BJ (cell line): ENCODE data around the gene INPP5J. TPM values are rescaled to one million over a fixed set of nuclear protein-coding genes. Genes with fewer than 3 reads are reported as not detected.

Source experiments
- CTCF ChIA-PET: fragments of 350-600 bp; formaldehyde crosslinking; extraction: SDS; loops from one replicate; lab custom pipeline; 2021; ENCODE audit warnings: antibody characterized with exemption, inconsistent platforms; lab: Yijun Ruan, JAX
- POLR2A ChIA-PET: fragments of 300-600 bp; sonication (Branson Sonifier 250); formaldehyde crosslinking; extraction: SDS; loops from one replicate; lab custom pipeline; 2021; ENCODE audit warnings: antibody characterized with exemption; lab: Charles Lee
- DNase-seq: peaks from one replicate; pipeline ENCODE4 v3.0.0-alpha.2; 2011; ENCODE audit warnings: low read depth
- H3K27me3 ChIP-seq: 2 replicates; pipeline ENCODE4 v1.6.0; 2011; ENCODE audit warnings: low read length; ENCODE audit not compliant: control insufficient read depth, insufficient read depth
- H3K36me3 ChIP-seq: 2 replicates; pipeline ENCODE4 v1.5.1; 2011; ENCODE audit warnings: low read length; ENCODE audit not compliant: control insufficient read depth, insufficient read depth
- H3K4me3 ChIP-seq: 2 replicates; pipeline ENCODE4 v1.5.1; 2011; ENCODE audit warnings: low read depth, mild to moderate bottlenecking, control low read depth, low read length
- polyA plus RNA-seq: library from polyadenylated mRNA; depleted of rRNA; stranded (reverse); fragments of >200 nt; gene quantifications from 2 replicates; pipeline ENCODE4 v1.2.3, GENCODE V29; 2011
- TF ChIP-seq, protein P1 (sequence below): IDR thresholded peaks from 2 replicates; pipeline ENCODE4 v1.5.1; 2011; ENCODE audit warnings: low read depth, mild to moderate bottlenecking, control low read depth, inconsistent platforms, low read length, moderate library complexity; ENCODE audit not compliant: insufficient read depth

The INPP5J gene
- polyA plus RNA-seq, 1 experiment = 1.5 TPM

GRCh38 chr22:31099841-31100761, 22.7 kb upstream of the INPP5J start:
- Histone ChIP-seq H3K36me3 (peaks cover 45% of the 10 kb centered on the region), H3K4me3 (no peak overlapping the region), H3K27me3 (no peaks in the 10 kb centered on the region)
- TF ChIP-seq, protein P1, sequence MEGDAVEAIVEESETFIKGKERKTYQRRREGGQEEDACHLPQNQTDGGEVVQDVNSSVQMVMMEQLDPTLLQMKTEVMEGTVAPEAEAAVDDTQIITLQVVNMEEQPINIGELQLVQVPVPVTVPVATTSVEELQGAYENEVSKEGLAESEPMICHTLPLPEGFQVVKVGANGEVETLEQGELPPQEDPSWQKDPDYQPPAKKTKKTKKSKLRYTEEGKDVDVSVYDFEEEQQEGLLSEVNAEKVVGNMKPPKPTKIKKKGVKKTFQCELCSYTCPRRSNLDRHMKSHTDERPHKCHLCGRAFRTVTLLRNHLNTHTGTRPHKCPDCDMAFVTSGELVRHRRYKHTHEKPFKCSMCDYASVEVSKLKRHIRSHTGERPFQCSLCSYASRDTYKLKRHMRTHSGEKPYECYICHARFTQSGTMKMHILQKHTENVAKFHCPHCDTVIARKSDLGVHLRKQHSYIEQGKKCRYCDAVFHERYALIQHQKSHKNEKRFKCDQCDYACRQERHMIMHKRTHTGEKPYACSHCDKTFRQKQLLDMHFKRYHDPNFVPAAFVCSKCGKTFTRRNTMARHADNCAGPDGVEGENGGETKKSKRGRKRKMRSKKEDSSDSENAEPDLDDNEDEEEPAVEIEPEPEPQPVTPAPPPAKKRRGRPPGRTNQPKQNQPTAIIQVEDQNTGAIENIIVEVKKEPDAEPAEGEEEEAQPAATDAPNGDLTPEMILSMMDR = no peak
- no peak for DNase-seq
- CTCF ChIA-PET = interaction anchor here (0.8 to 1.4 kb wide), 5 partner anchors 8 to 153 kb away, joined by 3 to 6 read pairs (median 4); partner anchors contain the start of gene SELENOM
- POLR2A ChIA-PET = interaction anchor here (0.6 kb wide), 1 partner anchor 7 kb away, joined by 4 read pairs; the partner anchor contains the start of gene SELENOM

- Histone ChIP-seq H3K27me3 (no peaks in the 10 kb centered on the region), H3K36me3 (peaks cover 45% of the 10 kb centered on the region)
- CTCF ChIA-PET = interaction anchor here (0.6 to 3.5 kb wide), 4 partner anchors 9 to 170 kb away, joined by 3 to 30 read pairs (median 8); no protein-coding TSS in a partner anchor
Measured at GRCh38 chr22:31100762-31101525, 21.8 kb upstream of the INPP5J start.

GRCh38 chr22:31102441-31103081, 20.2 kb upstream of the INPP5J start:
- ChIA-PET CTCF (interaction anchor here (0.8 to 3.5 kb wide), 15 partner anchors 10 to 190 kb away, joined by 3 to 30 read pairs (median 4); partner anchors contain the start of genes LIMK2 and PIK3IP1), POLR2A (interaction anchor here (0.6 kb wide), 1 partner anchor 181 kb away, joined by 4 read pairs; no protein-coding TSS in a partner anchor)

More at GRCh38 chr22:31100762-31101525, 21.8 kb upstream of the INPP5J start:
- no peak for DNase-seq
- no peak overlapping the region for H3K4me3 ChIP-seq
- POLR2A ChIA-PET = no interaction called here
- TF ChIP-seq, protein P1 = no peak

GRCh38 chr22:31103111-31103510, 19.7 kb upstream of the INPP5J start:
- ChIA-PET CTCF (interaction anchor here (0.8 to 3.5 kb wide), 8 partner anchors 19 to 189 kb away, joined by 3 to 30 read pairs (median 4); partner anchors contain the start of genes LIMK2 and PIK3IP1), POLR2A (no interaction called here)
- no peaks in the 10 kb centered on the region for H3K27me3 ChIP-seq
- H3K36me3 ChIP-seq = peaks cover 33% of the 10 kb centered on the region
- H3K4me3 ChIP-seq = no peak overlapping the region
- TF ChIP-seq, protein P1 = no peak
- no peak for DNase-seq

More at GRCh38 chr22:31102441-31103081, 20.2 kb upstream of the INPP5J start:
- no peak overlapping the region for H3K4me3 ChIP-seq
- H3K36me3 ChIP-seq = peaks cover 37% of the 10 kb centered on the region
- TF ChIP-seq, protein P1 = no peak
- DNase-seq = peak; percentile 86
- H3K27me3 ChIP-seq = no peaks in the 10 kb centered on the region
